Mesendoderm (in vitro differentiated cells): ENCODE results near the gene CENPQ. TPM values are rescaled to one million over a fixed set of nuclear protein-coding genes. Genes with fewer than 3 reads are reported as not detected.
A peak's percentile ranks its signal among the peaks of the same experiment; 100 is the strongest.

Source experiments
- DNase-seq: peaks from one replicate; pipeline ENCODE4 v3.0.0; 2013
- H2AK5ac ChIP-seq: 2 replicates; pipeline ENCODE4 v1.6.1; 2013; ENCODE audit warnings: low read length, inconsistent platforms
- H2BK120ac ChIP-seq: 2 replicates; pipeline ENCODE4 v1.6.1; 2013; ENCODE audit warnings: low read depth, mild to moderate bottlenecking, low read length, moderate library complexity, mixed read lengths
- H2BK15ac ChIP-seq: replicated peaks from 2 replicates; pipeline ENCODE4 v1.6.1; 2013; ENCODE audit warnings: low read depth, mild to moderate bottlenecking, moderate library complexity
- H2BK5ac ChIP-seq: 2 replicates; pipeline ENCODE4 v1.6.1; 2013; ENCODE audit warnings: low read length, inconsistent platforms
- H3K18ac ChIP-seq: 2 replicates; pipeline ENCODE4 v1.6.1; 2013; ENCODE audit warnings: mild to moderate bottlenecking, low read length, mixed read lengths
- H3K23ac ChIP-seq: one replicate; pipeline ENCODE4 v1.6.1; 2013; ENCODE audit warnings: low read length
- H3K27ac ChIP-seq: 2 replicates; pipeline ENCODE4 v1.5.1; 2013; ENCODE audit warnings: low read depth, mild to moderate bottlenecking, inconsistent platforms, low read length, moderate library complexity
- H3K27me3 ChIP-seq: 2 replicates; pipeline ENCODE4 v1.6.1; 2013; ENCODE audit warnings: low read length, control low read depth, mild to moderate bottlenecking, inconsistent platforms; ENCODE audit not compliant: insufficient read depth, poor library complexity
- H3K36me3 ChIP-seq: 2 replicates; pipeline ENCODE4 v1.6.1; 2013; ENCODE audit warnings: low read length, inconsistent platforms; ENCODE audit not compliant: control insufficient read depth, insufficient read depth
- H3K4ac ChIP-seq: one replicate; pipeline ENCODE4 v1.6.1; 2013; ENCODE audit warnings: low read depth, mild to moderate bottlenecking, low read length, moderate library complexity
- H3K4me1 ChIP-seq: 2 replicates; pipeline ENCODE4 v1.6.1; 2013; ENCODE audit warnings: low read depth, low read length, inconsistent platforms; ENCODE audit not compliant: control insufficient read depth
- H3K4me2 ChIP-seq: 2 replicates; pipeline ENCODE4 v1.6.1; 2013; ENCODE audit warnings: low read length
- H3K4me3 ChIP-seq: 2 replicates; pipeline ENCODE4 v1.5.1; 2013; ENCODE audit warnings: mild to moderate bottlenecking, low read length
- H3K56ac ChIP-seq: one replicate; pipeline ENCODE4 v1.6.1; 2013; ENCODE audit warnings: low read length
- H3K79me1 ChIP-seq: 2 replicates; pipeline ENCODE4 v1.6.1; 2013; ENCODE audit warnings: low read length, inconsistent platforms
- H3K79me2 ChIP-seq: 2 replicates; pipeline ENCODE4 v1.6.1; 2013; ENCODE audit warnings: mild to moderate bottlenecking, low read length; ENCODE audit not compliant: control insufficient read depth, insufficient read depth
- H3K9ac ChIP-seq: 2 replicates; pipeline ENCODE4 v1.6.1; 2013; ENCODE audit warnings: low read length, inconsistent platforms
- H4K5ac ChIP-seq: one replicate; pipeline ENCODE4 v1.6.1; 2013; ENCODE audit warnings: low read length
- H4K8ac ChIP-seq: one replicate; pipeline ENCODE4 v1.6.1; 2013; ENCODE audit warnings: low read depth, mild to moderate bottlenecking, control low read depth, low read length, moderate library complexity
- WGBS: extraction: QIAGEN DNeasy Blood & Tissue Kit; methylation state at CpG from one replicate; pipeline ENCODE4 v1.1.7; 2013; ENCODE audit warnings: low lambda C conversion rate, missing lambda C conversion rate; ENCODE audit not compliant: insufficient coverage; ENCODE audit errors: extremely low coverage; 5-methylcytosine and 5-hydroxymethylcytosine counted together
- polyA plus RNA-seq, 2 experiments: library from polyadenylated mRNA; stranded (reverse); fragments of 200-250 nt; gene quantifications; one replicate each; pipeline ENCODE4 v1.2.3, GENCODE V29; 2013

The CENPQ gene, protein sequence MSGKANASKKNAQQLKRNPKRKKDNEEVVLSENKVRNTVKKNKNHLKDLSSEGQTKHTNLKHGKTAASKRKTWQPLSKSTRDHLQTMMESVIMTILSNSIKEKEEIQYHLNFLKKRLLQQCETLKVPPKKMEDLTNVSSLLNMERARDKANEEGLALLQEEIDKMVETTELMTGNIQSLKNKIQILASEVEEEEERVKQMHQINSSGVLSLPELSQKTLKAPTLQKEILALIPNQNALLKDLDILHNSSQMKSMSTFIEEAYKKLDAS
- polyA plus RNA-seq (2013, experiment 1 of 2), result 19.6 TPM
- polyA plus RNA-seq (2013, experiment 2 of 2), result 20.2 TPM

DNA sequence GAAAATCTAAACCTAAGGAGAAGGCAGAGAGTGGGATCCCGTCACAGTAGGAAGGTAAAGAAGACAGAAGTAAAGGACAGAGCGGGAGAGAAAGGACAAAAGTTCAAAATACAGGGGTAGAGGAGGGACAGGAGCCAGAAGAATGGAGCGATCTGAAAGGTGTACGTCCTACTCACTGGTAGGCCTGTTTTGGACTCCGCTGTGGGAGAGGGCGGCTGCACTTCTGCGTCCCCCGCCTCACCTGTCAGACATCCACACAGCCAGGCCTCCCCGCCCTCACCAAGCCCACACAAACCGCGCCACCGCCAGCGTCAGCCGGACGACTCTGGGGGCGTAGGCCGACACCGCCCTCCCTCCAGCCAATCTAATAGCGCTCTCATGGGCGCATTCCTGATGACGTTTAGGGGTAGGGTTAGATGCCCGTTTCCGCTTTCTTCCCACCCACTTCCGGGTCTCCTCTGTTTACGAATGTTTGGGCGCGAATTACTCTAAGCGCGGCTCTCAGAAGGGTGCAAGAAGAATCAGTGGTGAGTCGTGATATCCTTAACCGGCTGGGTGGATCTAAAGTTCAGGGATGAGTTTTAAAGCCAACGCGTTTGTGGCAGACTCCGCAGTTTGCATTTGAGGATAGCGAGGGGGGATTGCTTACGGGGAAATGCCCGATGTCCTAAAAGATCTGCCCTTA, at the start of gene CENPQ, which contains the start of gene MMUT:
CENPQ (plus strand) TSS at position 444 of the 685 bp plus-strand sequence. CDS start 6,807 bp downstream, outside the sequence.
MMUT (minus strand) TSS at position 327 of the 685 bp plus-strand sequence. CDS start 3,787 bp downstream, outside the sequence.
- Histone ChIP-seq H3K4ac (no peak within 1 kb of the TSS), H3K27ac (no peak within 1 kb of the TSS), H3K4me1 (peaks cover 3% of the 10 kb centered on the region), H3K9ac (peak within 1 kb of the TSS; percentile 79), H3K79me1 (peaks cover 9% of the 10 kb centered on the region), H2AK5ac (no peak within 1 kb of the TSS), H4K5ac (no peak within 1 kb of the TSS), H3K79me2 (peaks cover 23% of the 10 kb centered on the region), H3K18ac (no peak within 1 kb of the TSS), H2BK120ac (no peak within 1 kb of the TSS), H4K8ac (no peak within 1 kb of the TSS), H3K56ac (peak within 1 kb of the TSS; percentile 86), H3K4me2 (peak within 1 kb of the TSS; percentile 98), H3K36me3 (no peaks in the 10 kb centered on the region), H2BK15ac (no peak within 1 kb of the TSS), H3K23ac (no peak within 1 kb of the TSS), H3K27me3 (no peaks in the 10 kb centered on the region), H2BK5ac (no peak within 1 kb of the TSS), H3K4me3 (peak within 1 kb of the TSS; percentile 76)
- WGBS, result no CpG with 5 or more reads among the region's 37 CpGs
- DNase-seq, result peak; percentile 98

DNA sequence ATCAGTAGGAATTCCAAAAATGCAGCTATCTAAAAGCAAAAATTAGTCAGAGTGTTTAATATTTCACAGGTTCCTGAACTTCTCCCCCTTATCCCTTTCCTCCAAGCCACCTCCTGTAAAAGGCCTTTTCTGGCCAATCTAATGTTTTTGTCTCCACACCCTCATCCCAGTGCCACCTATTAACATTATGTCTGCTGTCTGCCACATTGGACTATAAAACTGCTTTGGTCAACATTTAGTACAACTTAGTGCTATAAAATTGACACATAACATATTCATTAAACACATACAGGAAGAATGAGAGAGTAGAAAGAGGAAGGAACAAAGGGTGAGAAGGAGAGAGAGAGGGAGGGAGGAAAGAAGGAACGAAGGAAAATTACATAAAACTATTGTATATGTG, 47.8 kb upstream of the CENPQ start:
- H4K5ac ChIP-seq, result no peak overlapping the region

DNA sequence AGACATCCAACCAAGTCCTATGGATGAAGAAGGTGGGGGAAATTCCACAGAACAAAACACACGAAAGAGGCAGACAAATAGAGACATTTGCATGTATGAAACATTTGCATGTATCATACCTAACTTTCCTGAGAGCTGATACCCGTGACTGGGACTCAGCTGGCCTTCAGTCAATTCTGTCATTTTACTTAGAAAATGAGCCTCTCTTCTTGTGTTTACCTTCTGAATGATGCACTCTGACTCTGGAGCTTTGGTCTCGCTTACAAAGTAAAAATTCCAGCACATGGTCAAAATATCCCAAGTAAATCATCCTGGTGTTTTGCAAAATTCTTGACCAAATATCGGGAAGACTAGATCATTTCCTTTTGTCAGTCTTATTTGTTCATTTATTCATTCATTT, 47.0 kb upstream of the CENPQ start:
- no peak overlapping the region for H3K4me2 ChIP-seq

More for the DNA sequence above, 47.8 kb upstream of the CENPQ start:
- Histone ChIP-seq H3K56ac (no peak overlapping the region), H4K8ac (no peak overlapping the region), H3K79me2 (no peaks in the 10 kb centered on the region), H3K18ac (no peak overlapping the region), H3K23ac (no peak overlapping the region), H2BK15ac (no peak overlapping the region), H3K9ac (no peak overlapping the region), H3K36me3 (no peaks in the 10 kb centered on the region), H3K4me1 (no peaks in the 10 kb centered on the region), H3K27ac (no peak overlapping the region), H2BK5ac (no peak overlapping the region), H3K27me3 (no peaks in the 10 kb centered on the region), H3K4ac (no peak overlapping the region), H3K4me2 (no peak overlapping the region), H3K4me3 (no peak overlapping the region), H2AK5ac (no peak overlapping the region), H2BK120ac (no peak overlapping the region), H3K79me1 (no peaks in the 10 kb centered on the region)
- DNase-seq, result no peak
- WGBS, result no CpG with 5 or more reads among the region's 1 CpG

DNA sequence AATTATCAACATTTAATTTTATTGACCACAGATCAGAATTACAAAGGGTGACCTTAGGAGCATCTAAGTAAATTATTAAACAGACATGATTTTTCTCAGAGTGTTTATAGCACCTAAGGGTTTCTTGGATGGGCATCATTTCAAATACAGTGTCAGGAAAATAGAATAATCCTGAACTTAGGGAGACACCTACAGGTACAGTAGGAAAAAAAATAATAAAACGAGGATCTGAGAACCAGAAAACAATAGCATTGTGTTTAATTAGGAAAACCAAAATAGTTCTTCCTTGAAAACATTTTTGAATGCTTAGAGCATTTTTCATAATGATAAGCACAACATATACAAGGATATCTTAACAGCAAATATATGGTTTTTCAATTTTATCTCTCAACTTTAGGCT, 39.4 kb upstream of the CENPQ start:
- no peak overlapping the region for H2AK5ac ChIP-seq
- no peak overlapping the region for H3K56ac ChIP-seq
- no peaks in the 10 kb centered on the region for H3K79me2 ChIP-seq
- no peak overlapping the region for H3K9ac ChIP-seq
- DNase-seq, result peak; percentile 5
- H4K5ac ChIP-seq, result no peak overlapping the region
- no peaks in the 10 kb centered on the region for H3K36me3 ChIP-seq
- no CpG with 5 or more reads among the region's 1 CpG for whole genome bisulfite sequencing
- no peak overlapping the region for H2BK15ac ChIP-seq
- no peak overlapping the region for H4K8ac ChIP-seq
- no peaks in the 10 kb centered on the region for H3K79me1 ChIP-seq
- no peak overlapping the region for H3K23ac ChIP-seq
- H3K4me1 ChIP-seq, result no peaks in the 10 kb centered on the region
- no peak overlapping the region for H2BK5ac ChIP-seq
- H3K4ac ChIP-seq, result no peak overlapping the region
- H3K18ac ChIP-seq, result no peak overlapping the region
- H3K4me2 ChIP-seq, result no peak overlapping the region
- H3K27me3 ChIP-seq, result no peaks in the 10 kb centered on the region
- no peak overlapping the region for H2BK120ac ChIP-seq
- no peak overlapping the region for H3K27ac ChIP-seq
- no peak overlapping the region for H3K4me3 ChIP-seq

More for the DNA sequence above, 47.0 kb upstream of the CENPQ start:
- Histone ChIP-seq H3K4me3 (no peak overlapping the region), H3K56ac (no peak overlapping the region), H2AK5ac (no peak overlapping the region), H3K79me2 (no peaks in the 10 kb centered on the region), H3K36me3 (no peaks in the 10 kb centered on the region), H3K23ac (no peak overlapping the region), H3K4ac (no peak overlapping the region), H2BK120ac (no peak overlapping the region), H2BK5ac (no peak overlapping the region), H3K79me1 (no peaks in the 10 kb centered on the region), H4K8ac (no peak overlapping the region), H3K18ac (no peak overlapping the region), H3K27ac (no peak overlapping the region), H3K27me3 (no peaks in the 10 kb centered on the region), H3K4me1 (no peaks in the 10 kb centered on the region), H4K5ac (no peak overlapping the region), H2BK15ac (no peak overlapping the region), H3K9ac (no peak overlapping the region)
- no peak for DNase-seq
- WGBS, result no CpG with 5 or more reads among the region's 4 CpGs

DNA sequence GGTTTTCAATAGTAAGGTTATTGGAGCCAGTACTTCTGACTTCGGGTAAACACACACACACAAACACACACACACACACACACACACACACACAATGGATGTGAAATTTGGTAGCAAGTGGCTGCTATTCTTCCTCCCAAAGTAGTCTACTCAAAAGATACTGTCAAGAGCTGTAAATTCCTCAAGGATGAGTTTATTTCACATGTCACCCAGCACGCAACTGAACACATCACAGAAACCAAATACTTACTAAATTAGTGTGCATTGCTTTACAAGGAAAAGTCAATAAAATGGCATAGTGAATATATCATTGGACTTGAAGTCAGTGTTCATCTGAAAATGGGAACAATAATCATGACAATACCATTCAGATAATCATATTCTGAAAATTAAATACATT, 33.0 kb upstream of the CENPQ start:
- no peak overlapping the region for H3K23ac ChIP-seq
- H3K4ac ChIP-seq, result no peak overlapping the region
- no peak overlapping the region for H2BK5ac ChIP-seq
- no peaks in the 10 kb centered on the region for H3K79me2 ChIP-seq
- no peak overlapping the region for H4K5ac ChIP-seq
- no peaks in the 10 kb centered on the region for H3K79me1 ChIP-seq
- no peaks in the 10 kb centered on the region for H3K36me3 ChIP-seq
- no peaks in the 10 kb centered on the region for H3K4me1 ChIP-seq
- H3K56ac ChIP-seq, result no peak overlapping the region
- no peak overlapping the region for H3K4me2 ChIP-seq
- no peak for DNase-seq
- H4K8ac ChIP-seq, result no peak overlapping the region
- no peak overlapping the region for H3K9ac ChIP-seq
- no peak overlapping the region for H3K27ac ChIP-seq
- H2BK120ac ChIP-seq, result no peak overlapping the region
- no CpG with 5 or more reads among the region's 2 CpGs for WGBS
- H2BK15ac ChIP-seq, result no peak overlapping the region
- no peak overlapping the region for H2AK5ac ChIP-seq
- H3K27me3 ChIP-seq, result no peaks in the 10 kb centered on the region
- H3K4me3 ChIP-seq, result no peak overlapping the region
- H3K18ac ChIP-seq, result no peak overlapping the region
